Rectal smooth muscle tissue (tissue), 1 donor: ENCODE measurements around the gene NF2.

Experiments
- H3K27ac ChIP-seq: one replicate; pipeline ENCODE4 v1.7.0; 2013; ENCODE audit warnings: low read depth, low read length, inconsistent platforms
- H3K27me3 ChIP-seq: one replicate; pipeline ENCODE4 v1.7.0; 2013; ENCODE audit warnings: low read length; ENCODE audit not compliant: control insufficient read depth, insufficient read depth
- H3K36me3 ChIP-seq: one replicate; pipeline ENCODE4 v1.7.0; 2013; ENCODE audit warnings: low read length; ENCODE audit not compliant: control insufficient read depth, insufficient read depth
- H3K4me1 ChIP-seq: one replicate; pipeline ENCODE4 v1.7.0; 2013; ENCODE audit warnings: low read length; ENCODE audit not compliant: control insufficient read depth, insufficient read depth
- H3K4me3 ChIP-seq: one replicate; pipeline ENCODE4 v1.7.0; 2013; ENCODE audit warnings: low read length
- H3K9ac ChIP-seq: one replicate; pipeline ENCODE4 v1.7.0; 2013; ENCODE audit warnings: low read length

NF2 gene

GRCh38 chr22:29740216-29740615, 136.8 kb downstream of the NF2 start:
- Histone ChIP-seq H3K4me3 (no peak overlapping the region), H3K27me3 (no peaks in the 10 kb centered on the region), H3K4me1 (no peaks in the 10 kb centered on the region), H3K36me3 (peaks cover 11% of the 10 kb centered on the region), H3K27ac (no peak overlapping the region), H3K9ac (no peak overlapping the region)

DNA sequence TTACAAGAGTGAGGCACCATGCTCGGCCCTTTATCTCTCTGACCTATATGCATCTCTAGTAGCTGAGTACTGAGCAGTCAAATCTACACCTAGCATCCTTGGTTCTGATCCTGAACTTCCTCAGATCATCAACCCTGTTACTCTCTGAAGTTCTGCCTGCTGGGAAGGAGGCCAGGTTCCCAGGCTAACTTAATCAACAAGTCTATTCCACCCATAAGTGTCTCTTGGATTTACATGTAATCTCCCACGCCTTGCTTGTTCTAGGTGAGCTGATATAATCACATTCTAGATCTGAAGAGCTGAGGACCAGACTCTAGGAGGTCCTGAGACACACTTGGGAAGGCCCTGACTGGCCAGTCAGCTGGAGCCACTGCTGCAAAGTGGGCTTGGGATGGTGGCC, 138.5 kb downstream of the NF2 start:
- Histone ChIP-seq H3K9ac (no peak overlapping the region), H3K27me3 (no peaks in the 10 kb centered on the region), H3K36me3 (peaks cover 13% of the 10 kb centered on the region), H3K4me1 (no peaks in the 10 kb centered on the region), H3K27ac (no peak overlapping the region), H3K4me3 (no peak overlapping the region)

DNA sequence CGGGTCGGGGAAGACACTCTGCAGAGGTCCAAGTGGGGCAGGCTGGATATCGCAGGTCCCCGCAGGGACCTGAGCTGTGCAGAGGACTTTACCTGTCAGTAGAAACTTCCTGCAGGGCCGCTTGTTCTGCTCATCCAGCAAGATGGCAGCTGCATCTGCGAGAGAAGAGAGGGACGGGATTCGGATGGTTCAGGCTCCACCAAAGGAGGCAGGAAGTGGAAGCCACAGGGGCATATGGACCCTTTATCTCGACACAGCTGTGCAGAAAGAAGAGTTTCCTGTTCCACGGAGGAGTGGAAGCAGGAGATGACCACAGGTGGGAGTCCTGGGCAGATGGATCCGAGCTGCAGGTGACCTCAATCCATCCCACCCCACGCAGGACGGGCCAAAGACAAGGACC, 138.9 kb downstream of the NF2 start:
- H3K36me3 ChIP-seq = peaks cover 17% of the 10 kb centered on the region
- H3K27ac ChIP-seq = no peak overlapping the region

GRCh38 chr22:29744902-29745301, 141.5 kb downstream of the NF2 start:
- H3K9ac ChIP-seq = no peak overlapping the region
- H3K4me3 ChIP-seq = no peak overlapping the region
- H3K36me3 ChIP-seq = peaks cover 21% of the 10 kb centered on the region
- H3K27ac ChIP-seq = no peak overlapping the region
- no peaks in the 10 kb centered on the region for H3K27me3 ChIP-seq
- H3K4me1 ChIP-seq = no peaks in the 10 kb centered on the region

More for the DNA sequence above, 138.9 kb downstream of the NF2 start:
- H3K4me3 ChIP-seq = no peak overlapping the region
- no peaks in the 10 kb centered on the region for H3K27me3 ChIP-seq
- H3K9ac ChIP-seq = no peak overlapping the region
- no peaks in the 10 kb centered on the region for H3K4me1 ChIP-seq

DNA sequence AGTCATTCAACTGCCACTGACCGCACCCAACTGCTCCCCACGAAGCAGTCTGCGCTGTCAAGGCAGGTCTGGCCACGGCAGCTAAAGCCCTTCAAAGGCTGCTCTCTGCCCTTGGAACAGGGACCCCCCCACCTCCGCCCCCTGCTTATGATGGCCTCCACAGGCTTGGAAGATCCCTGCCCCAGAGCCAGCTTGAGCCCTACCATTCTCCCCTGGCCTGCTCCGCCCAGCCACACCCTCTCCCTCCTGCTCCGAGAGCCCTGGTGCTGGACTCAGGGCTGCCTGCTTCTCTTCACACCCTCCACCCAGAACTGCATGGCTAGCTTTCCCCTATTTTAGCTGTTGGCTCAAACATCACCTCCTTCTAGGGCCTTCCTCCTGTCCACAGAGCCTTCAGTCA, 144.4 kb downstream of the NF2 start:
- no peak overlapping the region for H3K27ac ChIP-seq
- no peak overlapping the region for H3K9ac ChIP-seq
- no peaks in the 10 kb centered on the region for H3K27me3 ChIP-seq
- no peaks in the 10 kb centered on the region for H3K4me1 ChIP-seq
- H3K4me3 ChIP-seq = no peak overlapping the region
- peaks cover 12% of the 10 kb centered on the region for H3K36me3 ChIP-seq
